ENCODE measurements around the gene BICD1.

DNA sequence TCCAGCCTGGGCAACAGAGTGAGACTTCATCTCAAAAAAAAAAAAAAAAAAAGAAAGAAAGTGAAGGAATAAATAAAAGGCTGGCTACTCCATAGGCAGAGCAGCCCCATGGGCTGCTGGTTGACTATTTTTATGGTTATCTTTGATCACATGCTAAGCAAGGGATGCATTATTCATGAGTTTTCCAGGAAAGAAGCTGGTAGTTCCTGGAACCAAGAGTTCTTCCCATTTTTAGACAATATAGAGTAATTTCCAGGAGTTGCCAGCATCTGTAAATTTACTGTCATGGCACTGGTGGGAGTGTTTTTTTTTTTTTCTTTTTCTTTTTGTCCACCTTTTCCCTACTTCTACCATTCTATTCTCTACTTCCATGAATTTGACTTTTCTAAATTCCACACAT lies 316.9 kb downstream of the BICD1 start:
- TF ChIP-seq, protein P1, sequence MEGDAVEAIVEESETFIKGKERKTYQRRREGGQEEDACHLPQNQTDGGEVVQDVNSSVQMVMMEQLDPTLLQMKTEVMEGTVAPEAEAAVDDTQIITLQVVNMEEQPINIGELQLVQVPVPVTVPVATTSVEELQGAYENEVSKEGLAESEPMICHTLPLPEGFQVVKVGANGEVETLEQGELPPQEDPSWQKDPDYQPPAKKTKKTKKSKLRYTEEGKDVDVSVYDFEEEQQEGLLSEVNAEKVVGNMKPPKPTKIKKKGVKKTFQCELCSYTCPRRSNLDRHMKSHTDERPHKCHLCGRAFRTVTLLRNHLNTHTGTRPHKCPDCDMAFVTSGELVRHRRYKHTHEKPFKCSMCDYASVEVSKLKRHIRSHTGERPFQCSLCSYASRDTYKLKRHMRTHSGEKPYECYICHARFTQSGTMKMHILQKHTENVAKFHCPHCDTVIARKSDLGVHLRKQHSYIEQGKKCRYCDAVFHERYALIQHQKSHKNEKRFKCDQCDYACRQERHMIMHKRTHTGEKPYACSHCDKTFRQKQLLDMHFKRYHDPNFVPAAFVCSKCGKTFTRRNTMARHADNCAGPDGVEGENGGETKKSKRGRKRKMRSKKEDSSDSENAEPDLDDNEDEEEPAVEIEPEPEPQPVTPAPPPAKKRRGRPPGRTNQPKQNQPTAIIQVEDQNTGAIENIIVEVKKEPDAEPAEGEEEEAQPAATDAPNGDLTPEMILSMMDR (IDR thresholded peaks at IDR 0.05; ENCODE audit: borderline replicate concordance, extremely low read depth, low read length, poor library complexity, severe bottlenecking) = no peak
- TF ChIP-seq EZH2 (IDR thresholded peaks at IDR 0.05; ENCODE audit: borderline replicate concordance, low read depth, low read length, severe bottlenecking) = no peak

Measured in DND-41 (cell line).